ENCODE data around the gene YPEL1.

Gene YPEL1

DNA sequence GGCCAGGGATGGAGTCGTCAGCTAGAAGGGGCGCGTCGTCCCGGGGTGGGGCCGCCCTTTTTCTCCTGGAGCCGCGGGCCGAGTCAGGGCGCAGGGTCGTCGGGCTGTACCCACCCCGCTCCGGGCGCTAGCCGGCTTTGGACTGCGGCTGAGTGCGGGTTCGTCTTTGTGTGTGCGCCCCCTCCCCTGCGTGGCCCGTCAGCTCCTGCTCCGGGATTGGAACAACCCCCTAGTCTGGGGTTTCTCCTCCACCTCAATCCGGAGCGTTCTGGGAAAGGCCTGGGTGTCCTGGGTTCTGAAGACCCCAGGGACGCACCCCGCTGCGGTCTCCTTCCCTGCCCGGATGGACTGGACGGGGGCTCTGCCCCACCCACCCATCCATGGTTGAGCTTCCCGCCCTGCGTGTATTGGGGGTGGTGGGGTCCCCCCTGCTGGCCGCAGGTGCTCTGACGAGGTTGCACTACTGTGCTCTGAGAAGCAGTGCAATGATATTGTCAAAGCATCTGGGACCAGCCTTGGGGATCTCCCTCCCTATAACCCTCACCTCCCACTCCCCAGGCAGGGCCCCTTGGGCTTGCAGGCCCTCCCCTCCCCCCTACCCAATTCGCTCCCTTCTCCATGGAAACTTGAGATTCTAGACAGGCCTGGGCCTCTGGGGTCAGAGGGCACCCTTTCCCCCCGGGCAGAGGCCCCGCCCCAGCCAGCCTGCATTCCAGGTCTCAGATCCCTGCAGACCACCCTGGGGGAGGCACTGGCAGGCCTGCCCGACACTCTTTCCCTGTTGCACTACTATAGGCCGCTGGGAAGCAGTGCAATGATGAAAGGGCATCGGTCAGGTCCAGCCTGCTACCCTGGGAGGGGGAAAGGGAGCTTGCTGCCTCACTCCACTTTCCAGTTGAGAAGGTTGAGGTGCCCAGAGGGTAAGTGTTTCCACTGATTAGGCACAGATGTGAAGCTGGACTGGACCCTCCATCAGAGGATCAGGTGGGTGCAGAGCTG, 82.7 kb downstream of the YPEL1 start:
- no peak for DNase-seq

DNA sequence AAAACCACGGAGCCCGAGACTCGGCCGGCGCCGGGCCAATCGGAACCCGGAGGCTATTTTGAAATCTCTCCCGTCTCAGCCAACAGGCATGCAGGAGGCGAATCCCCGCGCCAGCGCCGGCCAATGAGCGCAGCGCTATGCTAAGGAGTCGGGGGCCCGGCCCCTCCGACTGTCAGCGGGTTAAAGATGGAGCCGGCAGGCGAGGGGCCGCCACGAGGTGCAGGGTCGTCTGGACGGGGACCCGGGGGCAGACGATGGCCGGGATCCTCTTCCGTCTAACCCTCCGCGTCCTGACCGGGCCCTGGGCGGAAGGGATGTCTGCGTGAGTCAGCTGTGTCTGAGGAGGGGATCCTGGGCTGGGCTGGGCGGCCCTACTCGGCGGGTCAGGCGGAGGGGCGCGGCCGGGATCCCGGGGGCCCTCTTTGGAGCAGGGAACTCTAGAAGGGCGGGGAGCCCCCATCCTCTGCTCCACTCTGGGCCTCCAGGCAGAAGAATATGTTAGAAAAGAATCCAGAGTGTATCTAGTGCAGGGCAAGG, 83.5 kb downstream of the YPEL1 start:
- DNase-seq, result peak; percentile 61 to 91 (median 75)

DNA sequence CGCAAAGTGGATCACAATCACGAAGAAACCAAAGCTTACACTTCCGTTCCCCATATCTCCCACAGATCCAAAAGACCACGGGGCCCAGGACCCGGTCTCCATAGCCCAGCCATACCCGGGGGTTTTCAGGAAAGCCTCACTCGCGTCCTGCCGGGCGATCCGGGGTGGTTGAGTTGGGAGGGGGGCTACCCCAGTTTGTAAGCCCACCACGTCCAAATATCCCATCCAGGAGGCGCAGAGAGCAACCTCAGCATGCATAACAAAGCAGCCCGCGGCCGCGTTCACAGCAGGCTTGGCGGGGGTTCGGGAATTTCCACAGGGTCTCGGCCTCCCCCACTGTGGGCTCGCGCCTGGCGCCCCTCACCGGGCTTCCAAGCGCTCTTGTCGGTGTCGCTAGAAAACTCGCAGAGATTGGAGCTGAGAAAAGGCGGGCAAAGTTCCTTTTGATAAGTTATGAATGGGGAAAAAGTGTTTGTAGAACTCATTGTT, 84.0 kb downstream of the YPEL1 start:
- no peak for DNase-seq

DNA sequence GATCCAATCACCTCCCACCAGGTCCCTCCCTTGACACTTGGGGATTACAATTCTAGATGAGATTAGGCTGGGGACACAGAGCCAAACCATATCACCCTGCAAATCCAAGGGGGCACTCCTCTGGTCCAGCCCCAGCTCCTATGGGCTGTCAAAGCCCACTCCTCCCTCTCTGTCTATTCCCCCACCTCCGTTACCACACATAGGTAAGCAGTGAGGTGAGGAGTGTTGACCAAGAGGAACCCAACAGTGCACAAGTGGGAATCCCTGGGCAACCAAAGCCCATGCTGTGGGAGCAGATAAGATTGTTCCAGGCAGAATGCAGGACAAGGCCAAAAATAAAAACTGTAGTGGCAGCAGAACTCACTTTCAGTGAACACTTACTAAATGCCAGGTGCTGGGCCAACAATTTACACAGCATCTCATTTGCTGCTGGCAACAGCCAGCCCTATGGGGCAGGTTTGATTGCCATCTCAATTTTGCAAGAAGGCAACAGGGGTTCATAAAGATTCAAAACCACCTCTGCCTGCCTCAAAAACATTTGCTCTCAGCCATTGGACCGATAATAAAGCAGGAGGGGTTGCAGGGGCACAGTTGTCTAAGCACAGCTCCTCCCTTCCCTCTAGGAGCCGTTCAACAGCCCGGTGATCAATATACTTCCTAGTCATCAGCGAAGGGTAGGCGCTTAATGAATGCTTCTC, 84.6 kb downstream of the YPEL1 start:
- peak in 1 of 5 experiments; percentile 57 for DNase-seq

DNA sequence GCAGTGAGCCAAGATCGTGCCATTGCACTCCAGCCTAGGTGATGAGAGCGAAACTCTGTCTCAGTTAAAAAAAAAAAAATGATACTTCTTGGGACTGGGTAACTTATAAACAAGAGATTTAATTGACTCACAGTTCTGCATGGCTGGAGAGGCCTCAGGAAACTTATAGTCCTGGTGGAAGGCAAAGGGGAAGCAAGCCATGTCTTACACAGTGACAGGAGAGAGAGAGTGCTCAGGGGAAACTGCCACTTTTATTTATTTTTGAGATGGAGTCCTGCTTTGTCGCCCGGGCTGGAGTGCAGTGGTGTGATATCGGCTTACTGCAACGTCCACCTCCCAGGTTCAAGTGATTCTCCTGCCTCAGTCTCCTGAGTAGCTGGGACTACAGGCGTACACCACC, 85.3 kb downstream of the YPEL1 start:
- no peak for DNase-seq
